ENCODE measurements around the gene THSD7B. TPM values are rescaled to one million over a fixed set of nuclear protein-coding genes. Genes with fewer than 3 reads are reported as not detected.
"Not testable (repeated sequence)": the region's sequence is repeated elsewhere in the genome, so short reads cannot be mapped to it uniquely, and the experiment has no call there.

THSD7B gene
- total and polyA plus RNA-seq, 4 donors: 3.9 to 10.8 (median 4.0) TPM

GRCh38 chr2:137331562-137331961, 566.2 kb downstream of the THSD7B start:
- H3K27me3 ChIP-seq (ENCODE audit: control insufficient read depth, insufficient read depth, low read length); H3K27ac ChIP-seq (ENCODE audit: low read depth, low read length); DNase-seq (ENCODE audit: low read depth in 4 of 6, low spot score in 6 of 6); H3K4me1 ChIP-seq (ENCODE audit: control insufficient read depth, insufficient read depth, low read length); H3K4me3 ChIP-seq (ENCODE audit: low read depth, low read length); H3K9me3 ChIP-seq (ENCODE audit: control insufficient read depth, insufficient read depth, low read length); H3K36me3 ChIP-seq (ENCODE audit: control insufficient read depth, insufficient read depth, low read length): not testable (repeated sequence)
- WGBS (ENCODE audit: insufficient coverage): 96% methylated on average over 16 of the region's 25 CpGs

GRCh38 chr2:137333386-137334165, 568.2 kb downstream of the THSD7B start:
- no peaks in the 10 kb centered on the region for H3K36me3 ChIP-seq (ENCODE audit: control insufficient read depth, insufficient read depth, low read length)
- no peaks in the 10 kb centered on the region for H3K4me1 ChIP-seq (ENCODE audit: control insufficient read depth, insufficient read depth, low read length)
- H3K4me3 ChIP-seq (ENCODE audit: low read depth, low read length): no peak overlapping the region
- no peaks in the 10 kb centered on the region for H3K27me3 ChIP-seq (ENCODE audit: control insufficient read depth, insufficient read depth, low read length)
- 100% methylated on average over 1 of the region's 4 CpGs for WGBS (ENCODE audit: insufficient coverage)
- DNase-seq (ENCODE audit: low read depth in 4 of 6, low spot score in 6 of 6): no peak
- peaks cover 4% of the 10 kb centered on the region for H3K9me3 ChIP-seq (ENCODE audit: control insufficient read depth, insufficient read depth, low read length)
- H3K27ac ChIP-seq (ENCODE audit: low read depth, low read length): no peak overlapping the region

DNA sequence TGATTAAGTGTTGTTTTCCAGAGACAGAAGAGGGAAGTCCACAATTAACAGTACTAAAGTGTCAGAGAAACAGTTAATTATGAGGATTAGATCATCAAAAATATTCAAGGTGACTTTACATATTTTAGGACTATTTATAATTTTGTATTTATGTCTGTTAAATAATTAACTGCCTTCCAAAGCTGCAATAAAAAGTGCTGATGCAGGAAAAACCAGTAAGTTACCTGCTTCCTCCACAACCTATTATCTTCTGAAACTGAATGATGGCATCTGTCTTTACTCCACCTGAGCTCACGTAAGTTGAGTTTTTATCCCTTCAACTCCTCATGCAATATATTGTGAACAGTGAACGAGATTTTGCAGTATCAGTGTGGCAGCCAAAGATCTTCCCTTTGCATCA, 570.7 kb downstream of the THSD7B start:
- Histone ChIP-seq H3K4me3 (ENCODE audit: low read depth, low read length) (no peak overlapping the region), H3K27ac (ENCODE audit: low read depth, low read length) (no peak overlapping the region), H3K36me3 (ENCODE audit: control insufficient read depth, insufficient read depth, low read length) (no peaks in the 10 kb centered on the region), H3K4me1 (ENCODE audit: control insufficient read depth, insufficient read depth, low read length) (no peaks in the 10 kb centered on the region), H3K9me3 (ENCODE audit: control insufficient read depth, insufficient read depth, low read length) (no peaks in the 10 kb centered on the region), H3K27me3 (ENCODE audit: control insufficient read depth, insufficient read depth, low read length) (no peaks in the 10 kb centered on the region)
- WGBS (ENCODE audit: insufficient coverage): no CpG with 5 or more reads among the region's 2 CpGs
- no peak for DNase-seq (ENCODE audit: low read depth in 4 of 6, low spot score in 6 of 6)

GRCh38 chr2:137339051-137339450, 573.7 kb downstream of the THSD7B start:
- Histone ChIP-seq H3K9me3 (ENCODE audit: control insufficient read depth, insufficient read depth, low read length) (no peaks in the 10 kb centered on the region), H3K27me3 (ENCODE audit: control insufficient read depth, insufficient read depth, low read length) (no peaks in the 10 kb centered on the region), H3K4me1 (ENCODE audit: control insufficient read depth, insufficient read depth, low read length) (no peaks in the 10 kb centered on the region), H3K4me3 (ENCODE audit: low read depth, low read length) (no peak overlapping the region), H3K36me3 (ENCODE audit: control insufficient read depth, insufficient read depth, low read length) (no peaks in the 10 kb centered on the region), H3K27ac (ENCODE audit: low read depth, low read length) (no peak overlapping the region)
- WGBS (ENCODE audit: insufficient coverage): 40% methylated on average over 1 of the region's 3 CpGs
- DNase-seq (ENCODE audit: low read depth in 4 of 6, low spot score in 6 of 6): peak in 2 of 6 donors; percentile 28 to 68

- no CpG with 5 or more reads among the region's 4 CpGs for WGBS (ENCODE audit: insufficient coverage)
These were observed 580.6 kb downstream of the THSD7B start for GRCh38 chr2:137345994-137346393.

GRCh38 chr2:137348301-137348700, 583.0 kb downstream of the THSD7B start:
- peak in 4 of 6 donors; percentile 7 to 78 (median 40) for DNase-seq (ENCODE audit: low read depth in 4 of 6, low spot score in 6 of 6)
- H3K27ac ChIP-seq (ENCODE audit: low read depth, low read length): no peak overlapping the region
- H3K27me3 ChIP-seq (ENCODE audit: control insufficient read depth, insufficient read depth, low read length): no peaks in the 10 kb centered on the region
- no CpG with 5 or more reads among the region's 3 CpGs for WGBS (ENCODE audit: insufficient coverage)
- H3K4me3 ChIP-seq (ENCODE audit: low read depth, low read length): no peak overlapping the region
- no peaks in the 10 kb centered on the region for H3K9me3 ChIP-seq (ENCODE audit: control insufficient read depth, insufficient read depth, low read length)
- no peaks in the 10 kb centered on the region for H3K4me1 ChIP-seq (ENCODE audit: control insufficient read depth, insufficient read depth, low read length)
- no peaks in the 10 kb centered on the region for H3K36me3 ChIP-seq (ENCODE audit: control insufficient read depth, insufficient read depth, low read length)

More at GRCh38 chr2:137345994-137346393, 580.6 kb downstream of the THSD7B start:
- Histone ChIP-seq H3K4me3 (ENCODE audit: low read depth, low read length) (no peak overlapping the region), H3K36me3 (ENCODE audit: control insufficient read depth, insufficient read depth, low read length) (no peaks in the 10 kb centered on the region), H3K9me3 (ENCODE audit: control insufficient read depth, insufficient read depth, low read length) (no peaks in the 10 kb centered on the region), H3K27ac (ENCODE audit: low read depth, low read length) (no peak overlapping the region), H3K4me1 (ENCODE audit: control insufficient read depth, insufficient read depth, low read length) (no peaks in the 10 kb centered on the region), H3K27me3 (ENCODE audit: control insufficient read depth, insufficient read depth, low read length) (no peaks in the 10 kb centered on the region)
- no peak for DNase-seq (ENCODE audit: low read depth in 4 of 6, low spot score in 6 of 6)

GRCh38 chr2:137357634-137358033, 592.3 kb downstream of the THSD7B start:
- no peaks in the 10 kb centered on the region for H3K27me3 ChIP-seq (ENCODE audit: control insufficient read depth, insufficient read depth, low read length)
- no peaks in the 10 kb centered on the region for H3K36me3 ChIP-seq (ENCODE audit: control insufficient read depth, insufficient read depth, low read length)
- H3K4me1 ChIP-seq (ENCODE audit: control insufficient read depth, insufficient read depth, low read length): no peaks in the 10 kb centered on the region
- H3K4me3 ChIP-seq (ENCODE audit: low read depth, low read length): no peak overlapping the region
- H3K27ac ChIP-seq (ENCODE audit: low read depth, low read length): no peak overlapping the region
- H3K9me3 ChIP-seq (ENCODE audit: control insufficient read depth, insufficient read depth, low read length): no peaks in the 10 kb centered on the region
- no peak for DNase-seq (ENCODE audit: low read depth in 4 of 6, low spot score in 6 of 6)

DNA sequence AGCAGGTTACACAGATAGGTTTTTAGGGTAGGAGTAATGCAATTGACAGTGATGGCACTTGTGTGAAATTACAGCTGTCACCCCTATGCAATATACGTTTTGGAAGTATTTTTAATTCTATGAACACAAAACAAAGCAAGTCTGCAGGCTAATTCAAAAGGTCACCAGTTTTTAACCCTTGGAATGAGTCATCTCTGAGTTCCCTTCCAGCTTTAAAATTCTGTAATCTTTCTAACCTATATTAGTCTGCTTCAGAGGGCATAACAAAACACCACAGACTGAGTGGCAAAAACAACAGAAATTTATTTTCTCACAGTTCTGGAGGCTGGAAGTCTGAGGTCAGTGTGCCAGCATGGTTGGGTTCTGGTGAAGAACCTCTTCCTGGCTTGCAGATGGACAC, 602.0 kb downstream of the THSD7B start:
- H3K4me1 ChIP-seq (ENCODE audit: control insufficient read depth, insufficient read depth, low read length): no peaks in the 10 kb centered on the region
- no CpG with 5 or more reads among the region's 1 CpG for WGBS (ENCODE audit: insufficient coverage)
- H3K9me3 ChIP-seq (ENCODE audit: control insufficient read depth, insufficient read depth, low read length): no peaks in the 10 kb centered on the region
- H3K4me3 ChIP-seq (ENCODE audit: low read depth, low read length): no peak overlapping the region
- H3K27me3 ChIP-seq (ENCODE audit: control insufficient read depth, insufficient read depth, low read length): no peaks in the 10 kb centered on the region
- H3K36me3 ChIP-seq (ENCODE audit: control insufficient read depth, insufficient read depth, low read length): no peaks in the 10 kb centered on the region
- no peak overlapping the region for H3K27ac ChIP-seq (ENCODE audit: low read depth, low read length)
- no peak for DNase-seq (ENCODE audit: low read depth in 4 of 6, low spot score in 6 of 6)

DNA sequence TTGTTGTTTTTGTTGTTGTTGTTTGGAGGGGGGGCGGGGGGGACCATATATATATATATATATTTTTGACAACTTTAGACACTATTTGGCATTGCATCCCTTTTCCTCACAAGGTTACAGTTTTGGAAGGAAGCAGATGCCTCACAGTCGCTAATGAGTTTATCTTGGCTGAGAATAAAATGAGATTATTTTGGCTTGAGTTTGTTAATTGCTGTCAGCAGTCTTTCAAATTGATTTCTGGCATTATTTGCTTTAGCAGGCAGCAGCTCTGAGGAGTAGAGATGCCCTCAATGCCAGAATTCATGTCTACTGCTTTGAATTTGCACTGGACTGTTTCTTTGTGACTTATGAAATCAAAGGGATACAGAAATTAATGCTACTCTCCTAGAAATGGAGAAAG, 603.8 kb downstream of the THSD7B start:
- H3K27me3 ChIP-seq (ENCODE audit: control insufficient read depth, insufficient read depth, low read length): no peaks in the 10 kb centered on the region
- no peaks in the 10 kb centered on the region for H3K36me3 ChIP-seq (ENCODE audit: control insufficient read depth, insufficient read depth, low read length)
- WGBS (ENCODE audit: insufficient coverage): no CpG with 5 or more reads among the region's 2 CpGs
- H3K4me1 ChIP-seq (ENCODE audit: control insufficient read depth, insufficient read depth, low read length): no peaks in the 10 kb centered on the region
- no peak overlapping the region for H3K27ac ChIP-seq (ENCODE audit: low read depth, low read length)
- no peaks in the 10 kb centered on the region for H3K9me3 ChIP-seq (ENCODE audit: control insufficient read depth, insufficient read depth, low read length)
- peak in 2 of 6 donors; percentile 43 to 85 for DNase-seq (ENCODE audit: low read depth in 4 of 6, low spot score in 6 of 6)
- H3K4me3 ChIP-seq (ENCODE audit: low read depth, low read length): no peak overlapping the region

GRCh38 chr2:137379186-137379585, 613.8 kb downstream of the THSD7B start:
- Histone ChIP-seq H3K4me3 (ENCODE audit: low read depth, low read length) (no peak overlapping the region), H3K27me3 (ENCODE audit: control insufficient read depth, insufficient read depth, low read length) (no peaks in the 10 kb centered on the region), H3K36me3 (ENCODE audit: control insufficient read depth, insufficient read depth, low read length) (no peaks in the 10 kb centered on the region), H3K27ac (ENCODE audit: low read depth, low read length) (no peak overlapping the region), H3K9me3 (ENCODE audit: control insufficient read depth, insufficient read depth, low read length) (peaks cover 6% of the 10 kb centered on the region), H3K4me1 (ENCODE audit: control insufficient read depth, insufficient read depth, low read length) (no peaks in the 10 kb centered on the region)
- peak in 2 of 6 donors; percentile 10 to 89 for DNase-seq (ENCODE audit: low read depth in 4 of 6, low spot score in 6 of 6)
- no CpG with 5 or more reads among the region's 3 CpGs for WGBS (ENCODE audit: insufficient coverage)

All from spinal cord (tissue), 10 donors.